SK-N-SH treated with all-trans-retinoic acid at 6 μM for 48 hours (cell line): ENCODE measurements around the gene RERG.

Experiments
- ARNTL ChIP-seq: fragments of 450-650 bp; formaldehyde crosslinking; IDR thresholded peaks from 2 replicates; pipeline ENCODE4 v1.5.0; 2020; ENCODE audit warnings: low read depth, mild to moderate bottlenecking, moderate library complexity, borderline replicate concordance
- ISL1 ChIP-seq: fragments of 250-450 bp; sonication (Bioruptor Pico); IDR thresholded peaks from 2 replicates; pipeline ENCODE4 v2.1.2; 2022; ENCODE audit warnings: mild to moderate bottlenecking, moderate library complexity
- PATZ1 ChIP-seq: fragments of 250-450 bp; sonication (Bioruptor Pico); IDR thresholded peaks from 2 replicates; pipeline ENCODE4 v1.8.0; 2020; ENCODE audit warnings: mild to moderate bottlenecking, moderate library complexity, borderline replicate concordance
- SNAI2 ChIP-seq: fragments of 250-450 bp; sonication (Bioruptor Pico); IDR thresholded peaks from 2 replicates; pipeline ENCODE4 v1.5.0; 2020; ENCODE audit warnings: mild to moderate bottlenecking, moderate library complexity
- TCF4 ChIP-seq: fragments of 250-450 bp; sonication (Bioruptor Pico); IDR thresholded peaks from 2 replicates; pipeline ENCODE4 v1.8.0; 2021; ENCODE audit warnings: mild to moderate bottlenecking, moderate library complexity, borderline replicate concordance
- TSHZ2 ChIP-seq: fragments of 250-450 bp; sonication (Bioruptor Pico); IDR thresholded peaks from 2 replicates; pipeline ENCODE4 v1.5.0; 2020; ENCODE audit warnings: mild to moderate bottlenecking, moderate library complexity

- TF ChIP-seq ISL1 = no peak
- no peak for TF ChIP-seq TCF4 (CRISPR knock-in tag)
- no peak for TF ChIP-seq ARNTL (CRISPR knock-in tag)
- TF ChIP-seq PATZ1 (CRISPR knock-in tag) = no peak
- TF ChIP-seq SNAI2 (CRISPR knock-in tag) = no peak
- no peak for TF ChIP-seq TSHZ2 (CRISPR knock-in tag)
Observed at GRCh38 chr12:15206831-15207389, 14.3 kb downstream of the RERG start.
